Measurements from ENCODE around the gene SYTL4.
A peak's percentile ranks its signal among the peaks of the same experiment; 100 is the strongest.

Gene SYTL4

GRCh38 chrX:100687546-100687945 lies 44.4 kb downstream of the SYTL4 start:
- no peak for DNase-seq

GRCh38 chrX:100687128-100687527 lies 44.8 kb downstream of the SYTL4 start:
- DNase-seq: no peak

- DNase-seq: no peak
Measured at GRCh38 chrX:100685997-100686305, 46.0 kb downstream of the SYTL4 start.

GRCh38 chrX:100685284-100685996 lies 46.5 kb downstream of the SYTL4 start:
- peak; percentile 31 for DNase-seq

GRCh38 chrX:100682939-100683338 lies 49.0 kb downstream of the SYTL4 start:
- no peak for DNase-seq

GRCh38 chrX:100681599-100681998 lies 50.3 kb downstream of the SYTL4 start:
- DNase-seq: no peak

GRCh38 chrX:100680756-100681155 lies 51.2 kb downstream of the SYTL4 start:
- DNase-seq: no peak

GRCh38 chrX:100677611-100678181 lies 54.2 kb downstream of the SYTL4 start:
- no peak for DNase-seq

GRCh38 chrX:100674705-100675104 lies 57.2 kb downstream of the SYTL4 start:
- no peak for DNase-seq

- no peak for DNase-seq
Measured at GRCh38 chrX:100673397-100673953, 58.4 kb downstream of the SYTL4 start.

GRCh38 chrX:100672966-100673365 lies 59.0 kb downstream of the SYTL4 start:
- no peak for DNase-seq

- no peak for DNase-seq
Measured at GRCh38 chrX:100663642-100664041, 68.3 kb downstream of the SYTL4 start.

- DNase-seq: no peak
Measured at GRCh38 chrX:100662796-100663195, 69.1 kb downstream of the SYTL4 start.

GRCh38 chrX:100662170-100662569 lies 69.8 kb downstream of the SYTL4 start:
- DNase-seq: no peak

GRCh38 chrX:100659431-100660137 lies 72.3 kb downstream of the SYTL4 start:
- DNase-seq: no peak

- DNase-seq: no peak
Measured at GRCh38 chrX:100658941-100659381, 73.0 kb downstream of the SYTL4 start.

GRCh38 chrX:100654261-100654660 lies 77.7 kb downstream of the SYTL4 start:
- no peak for DNase-seq

- DNase-seq: no peak
Measured at GRCh38 chrX:100652266-100652665, 79.7 kb downstream of the SYTL4 start.

GRCh38 chrX:100650841-100651240 lies 81.1 kb downstream of the SYTL4 start:
- no peak for DNase-seq

GRCh38 chrX:100649550-100650356 lies 82.2 kb downstream of the SYTL4 start:
- no peak for DNase-seq

GRCh38 chrX:100648458-100649417 lies 83.2 kb downstream of the SYTL4 start:
- no peak for DNase-seq

- DNase-seq: no peak
Measured at GRCh38 chrX:100647739-100648138, 84.2 kb downstream of the SYTL4 start.
